HepG2 (cell line): Measurements from ENCODE around the gene TH. TPM values are rescaled to one million over a fixed set of nuclear protein-coding genes. Genes with fewer than 3 reads are reported as not detected.
A peak's percentile ranks its signal among the peaks of the same experiment; 100 is the strongest.

Experiments
- HDAC6 ChIP-seq: fragments of 200-600 bp; sonication (generic); IDR thresholded peaks from 2 replicates; pipeline ENCODE4 v1.7.0; 2017; ENCODE audit warnings: mild to moderate bottlenecking, antibody characterized with exemption, low read length, low read depth
- HINFP ChIP-seq: sonication (generic); formaldehyde crosslinking; IDR thresholded peaks from 2 replicates; pipeline ENCODE4 v1.4.0; 2020; ENCODE audit warnings: low read depth, mild to moderate bottlenecking, missing genetic modification reagents
- IRF1 ChIP-seq: sonication (generic); formaldehyde crosslinking; IDR thresholded peaks from 2 replicates; pipeline ENCODE4 v1.4.0; 2020; ENCODE audit warnings: low read depth, mild to moderate bottlenecking, missing genetic modification reagents
- LCORL ChIP-seq, 2 experiments: fragments of 450-650 bp in 1 of 2; sonication (generic) in 1 of 2; formaldehyde crosslinking in 1 of 2; IDR thresholded peaks; 2 replicates each; pipeline versions ENCODE4 v1.5.0 to v1.6.1; 2017 to 2020; ENCODE audit warnings: antibody characterized with exemption in 1 of 2, missing genetic modification reagents in 1 of 2
- PBX2 ChIP-seq: IDR thresholded peaks from 2 replicates; pipeline ENCODE4 v1.6.1; 2016; ENCODE audit warnings: control low read depth
- RNF2 ChIP-seq: fragments of 450-650 bp; conservative IDR thresholded peaks from 2 replicates; pipeline ENCODE4 v1.6.1; 2016; ENCODE audit warnings: low read depth
- SRF ChIP-seq: IDR thresholded peaks from 2 replicates; pipeline ENCODE4 v1.6.1; 2011; ENCODE audit warnings: mild to moderate bottlenecking, low read depth, low read length, moderate library complexity
- THAP9 ChIP-seq: sonication (generic); formaldehyde crosslinking; IDR thresholded peaks from 2 replicates; pipeline ENCODE4; 2020; ENCODE audit warnings: missing genetic modification reagents, mild to moderate bottlenecking, borderline replicate concordance
- ZBTB10 ChIP-seq: sonication (generic); formaldehyde crosslinking; IDR thresholded peaks from 2 replicates; pipeline ENCODE4 v1.4.0; 2020; ENCODE audit warnings: missing genetic modification reagents, borderline replicate concordance
- ZBTB46 ChIP-seq: sonication (generic); formaldehyde crosslinking; IDR thresholded peaks from 2 replicates; pipeline ENCODE4 v1.4.0; 2020; ENCODE audit warnings: mild to moderate bottlenecking, missing genetic modification reagents, borderline replicate concordance
- ZNF121 ChIP-seq: sonication (generic); formaldehyde crosslinking; IDR thresholded peaks from 2 replicates; pipeline ENCODE4 v1.5.0; 2020; ENCODE audit warnings: mild to moderate bottlenecking, missing genetic modification reagents
- ZNF296 ChIP-seq: sonication (generic); formaldehyde crosslinking; conservative IDR thresholded peaks from 2 replicates; pipeline ENCODE4 v1.5.0; 2020; ENCODE audit warnings: mild to moderate bottlenecking, missing genetic modification reagents
- ZNF354B ChIP-seq: sonication (generic); formaldehyde crosslinking; IDR thresholded peaks from 2 replicates; pipeline ENCODE4 v1.8.0; 2022; ENCODE audit warnings: mild to moderate bottlenecking, missing genetic modification reagents
- ZNF652 ChIP-seq: IDR thresholded peaks from 2 replicates; pipeline ENCODE4 v1.6.1; 2016; ENCODE audit warnings: low read depth, borderline replicate concordance
- polyA plus RNA-seq, 8 experiments: library from polyadenylated mRNA; depleted of rRNA in 3 of 8; stranded (reverse) in 7 of 8; unstranded in 1 of 8; fragments of >200 nt; fragmentation: Illumina TruSeq in 4 of 8; extraction: Trizol in 4 of 8; gene quantifications; 2 replicates each; pipeline versions ENCODE4 v1.2.1 to v1.2.3, GENCODE V29; 2011 to 2016; ENCODE audit warnings: low read depth in 4 of 8, missing spikeins in 1 of 8, mixed read lengths in 1 of 8; ENCODE audit not compliant: insufficient read depth in 1 of 8
- total RNA-seq, 5 experiments: library from RNA; depleted of rRNA; stranded (reverse); fragments of >200 nt; fragmentation: Illumina TruSeq; extraction: Trizol; gene quantifications; 2 replicates each; pipeline ENCODE4 v1.2.3, GENCODE V29; 2016; ENCODE audit warnings: low read depth in 1 of 5

Gene TH
- total and polyA plus RNA-seq, 2 of the 13 experiments (the other 11 are each of a cell fraction or from before 2014, with no cell fraction given) = 0.36 TPM; not detected in 1

GRCh38 chr11:2131371-2132236, 40.0 kb downstream of the TH start (continued):
- TF ChIP-seq IRF1 (no peak), PBX2 (no peak), LCORL (IDR thresholded peaks at IDR 0.05) (no peak), LCORL (CRISPR knock-in tag; IDR thresholded peaks at IDR 0.05) (peak; percentile 70; the same call in 1 of the 2 replicates), ZBTB10 (CRISPR knock-in tag) (no peak), ZBTB46 (CRISPR knock-in tag) (no peak), THAP9 (CRISPR knock-in tag) (no peak), HINFP (no peak), ZNF121 (CRISPR knock-in tag) (no peak), ZNF354B (CRISPR knock-in tag) (no peak), SRF (no peak), RNF2 (no peak), ZNF652 (CRISPR knock-in tag) (no peak), HDAC6 (no peak), ZNF296 (no peak; the same call in 1 of the 2 replicates)
